HCT116 (cell line): ENCODE data around the gene PRR12.

Source experiments
- CTCF ChIP-seq, 3 experiments: fragments of 200-600 bp in 1 of 3; sonication (generic) in 1 of 3; IDR thresholded peaks in 2 of 3; conservative IDR thresholded peaks in 1 of 3; 2 replicates each; pipeline ENCODE4 v1.5.1; 2012 to 2017; ENCODE audit warnings: low read depth in 2 of 3, low read length in 2 of 3, antibody characterized with exemption in 1 of 3, borderline replicate concordance in 1 of 3, control low read depth in 1 of 3, mild to moderate bottlenecking in 1 of 3, mixed read lengths in 1 of 3, mixed run types in 1 of 3, moderate library complexity in 1 of 3; ENCODE audit not compliant: insufficient read depth in 1 of 3
- EZH2 ChIP-seq: fragments of 200-600 bp; sonication (generic); IDR thresholded peaks from 2 replicates; pipeline ENCODE4 v1.6.1; 2017; ENCODE audit warnings: antibody characterized with exemption, mixed run types
- POLR2AphosphoS5 ChIP-seq: IDR thresholded peaks from 2 replicates; pipeline ENCODE4 v1.6.1; 2011; ENCODE audit warnings: mild to moderate bottlenecking, low read depth, low read length, moderate library complexity
- YY1 ChIP-seq: IDR thresholded peaks from 2 replicates; pipeline ENCODE4 v1.6.1; 2011; ENCODE audit warnings: low read length, low read depth, moderate library complexity, mild to moderate bottlenecking; ENCODE audit not compliant: insufficient replicate concordance; ENCODE audit errors: extremely low read depth
- ZBTB33 ChIP-seq: IDR thresholded peaks from 2 replicates; pipeline ENCODE4 v1.6.1; 2011; ENCODE audit warnings: mild to moderate bottlenecking, low read length, moderate library complexity; ENCODE audit not compliant: insufficient replicate concordance; ENCODE audit errors: extremely low read depth
- ZNF274 ChIP-seq: fragments of 200-500 bp; sonication (Bioruptor generic); IDR thresholded peaks from 2 replicates; pipeline ENCODE4 v1.6.1; 2014; ENCODE audit warnings: mild to moderate bottlenecking, low read depth, low read length, inconsistent platforms
- TF ChIP-seq, protein P1 (sequence below): IDR thresholded peaks from 2 replicates; pipeline ENCODE4 v1.6.1; 2012; ENCODE audit warnings: low read depth

DNA sequence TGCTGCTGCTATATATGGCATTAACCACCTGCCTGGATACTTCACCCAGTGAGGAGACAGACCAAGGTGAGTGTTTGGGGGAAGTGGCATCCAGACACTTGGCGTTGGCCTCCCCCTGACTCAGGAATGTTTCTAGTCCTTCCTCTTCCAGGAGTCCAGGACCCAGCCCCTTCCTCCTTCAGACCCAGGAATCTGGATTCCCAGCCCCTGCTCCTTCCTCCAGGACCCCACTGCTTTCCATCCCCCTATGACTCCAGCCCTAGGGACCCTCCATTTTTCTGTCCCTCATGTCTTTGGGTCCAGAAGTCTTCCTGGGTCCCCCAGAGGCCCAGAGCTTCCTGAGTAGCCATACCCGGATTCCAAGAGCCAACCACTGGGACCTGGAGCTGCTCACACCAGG lies 7.7 kb upstream of the PRR12 start:
- TF ChIP-seq ZBTB33 (no peak), CTCF (IDR thresholded peaks at IDR 0.05 in 2 of 3, conservative IDR thresholded peaks at IDR 0.05 in 1 of 3; ENCODE audit: borderline replicate concordance in 1 of 3, insufficient read depth in 1 of 3, low read depth in 2 of 3, low read length in 2 of 3) (no peak), ZNF274 (no peak), POLR2AphosphoS5 (no peak), EZH2 (no peak), YY1 (no peak)
- TF ChIP-seq, protein P1, sequence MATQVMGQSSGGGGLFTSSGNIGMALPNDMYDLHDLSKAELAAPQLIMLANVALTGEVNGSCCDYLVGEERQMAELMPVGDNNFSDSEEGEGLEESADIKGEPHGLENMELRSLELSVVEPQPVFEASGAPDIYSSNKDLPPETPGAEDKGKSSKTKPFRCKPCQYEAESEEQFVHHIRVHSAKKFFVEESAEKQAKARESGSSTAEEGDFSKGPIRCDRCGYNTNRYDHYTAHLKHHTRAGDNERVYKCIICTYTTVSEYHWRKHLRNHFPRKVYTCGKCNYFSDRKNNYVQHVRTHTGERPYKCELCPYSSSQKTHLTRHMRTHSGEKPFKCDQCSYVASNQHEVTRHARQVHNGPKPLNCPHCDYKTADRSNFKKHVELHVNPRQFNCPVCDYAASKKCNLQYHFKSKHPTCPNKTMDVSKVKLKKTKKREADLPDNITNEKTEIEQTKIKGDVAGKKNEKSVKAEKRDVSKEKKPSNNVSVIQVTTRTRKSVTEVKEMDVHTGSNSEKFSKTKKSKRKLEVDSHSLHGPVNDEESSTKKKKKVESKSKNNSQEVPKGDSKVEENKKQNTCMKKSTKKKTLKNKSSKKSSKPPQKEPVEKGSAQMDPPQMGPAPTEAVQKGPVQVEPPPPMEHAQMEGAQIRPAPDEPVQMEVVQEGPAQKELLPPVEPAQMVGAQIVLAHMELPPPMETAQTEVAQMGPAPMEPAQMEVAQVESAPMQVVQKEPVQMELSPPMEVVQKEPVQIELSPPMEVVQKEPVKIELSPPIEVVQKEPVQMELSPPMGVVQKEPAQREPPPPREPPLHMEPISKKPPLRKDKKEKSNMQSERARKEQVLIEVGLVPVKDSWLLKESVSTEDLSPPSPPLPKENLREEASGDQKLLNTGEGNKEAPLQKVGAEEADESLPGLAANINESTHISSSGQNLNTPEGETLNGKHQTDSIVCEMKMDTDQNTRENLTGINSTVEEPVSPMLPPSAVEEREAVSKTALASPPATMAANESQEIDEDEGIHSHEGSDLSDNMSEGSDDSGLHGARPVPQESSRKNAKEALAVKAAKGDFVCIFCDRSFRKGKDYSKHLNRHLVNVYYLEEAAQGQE = no peak
